Fibroblast of peridontal ligament (primary cell): ENCODE data around the gene CLEC19A.

Experiments used
- DNase-seq: peaks from one replicate; pipeline ENCODE4 v3.0.0-alpha.2; 2010; ENCODE audit errors: extremely low read depth

The CLEC19A gene

GRCh38 chr16:19328364-19328763 is 42.8 kb downstream of the CLEC19A start:
- no peak for DNase-seq

DNA sequence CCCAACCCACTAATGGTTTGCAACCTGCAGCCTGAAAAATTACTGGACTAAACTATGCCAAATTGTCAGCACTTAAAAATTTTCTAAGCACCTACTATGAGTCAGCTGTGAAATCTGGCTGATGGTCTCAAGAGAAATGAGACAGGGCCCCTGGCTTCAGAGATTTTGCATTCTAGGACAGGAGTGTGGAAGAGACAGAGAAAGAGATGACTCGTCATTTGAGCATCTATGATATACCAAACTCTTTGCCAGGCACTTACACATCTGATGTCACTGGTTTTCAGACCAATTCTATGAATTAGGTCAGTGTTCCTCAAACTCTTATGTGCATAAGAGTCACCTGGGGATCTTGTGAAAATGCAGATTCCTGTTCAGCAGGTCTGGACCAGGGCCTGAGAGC is 44.4 kb downstream of the CLEC19A start:
- no peak for DNase-seq

GRCh38 chr16:19330841-19331397 is 45.4 kb downstream of the CLEC19A start:
- peak; percentile 23 for DNase-seq

DNA sequence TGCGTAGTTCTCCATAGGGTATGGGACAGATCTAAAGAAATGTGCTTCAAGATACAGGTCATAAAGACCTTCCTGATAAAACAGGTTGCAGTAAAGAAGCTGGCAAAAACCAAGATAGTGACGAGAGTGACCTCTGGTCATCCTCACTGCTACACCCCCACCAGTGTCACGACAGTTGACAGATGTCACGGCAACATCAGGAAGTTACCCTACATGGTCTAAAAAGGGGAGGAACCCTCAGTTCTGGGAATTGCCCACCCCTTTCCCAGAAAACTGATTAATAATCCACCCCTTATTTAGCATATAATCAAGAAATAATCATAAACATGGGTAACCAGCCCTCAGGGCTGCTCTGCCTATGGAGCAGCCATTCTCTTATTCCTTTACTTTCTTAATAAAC is 46.3 kb downstream of the CLEC19A start:
- no peak for DNase-seq

GRCh38 chr16:19338335-19338734 is 52.8 kb downstream of the CLEC19A start:
- no peak for DNase-seq

DNA sequence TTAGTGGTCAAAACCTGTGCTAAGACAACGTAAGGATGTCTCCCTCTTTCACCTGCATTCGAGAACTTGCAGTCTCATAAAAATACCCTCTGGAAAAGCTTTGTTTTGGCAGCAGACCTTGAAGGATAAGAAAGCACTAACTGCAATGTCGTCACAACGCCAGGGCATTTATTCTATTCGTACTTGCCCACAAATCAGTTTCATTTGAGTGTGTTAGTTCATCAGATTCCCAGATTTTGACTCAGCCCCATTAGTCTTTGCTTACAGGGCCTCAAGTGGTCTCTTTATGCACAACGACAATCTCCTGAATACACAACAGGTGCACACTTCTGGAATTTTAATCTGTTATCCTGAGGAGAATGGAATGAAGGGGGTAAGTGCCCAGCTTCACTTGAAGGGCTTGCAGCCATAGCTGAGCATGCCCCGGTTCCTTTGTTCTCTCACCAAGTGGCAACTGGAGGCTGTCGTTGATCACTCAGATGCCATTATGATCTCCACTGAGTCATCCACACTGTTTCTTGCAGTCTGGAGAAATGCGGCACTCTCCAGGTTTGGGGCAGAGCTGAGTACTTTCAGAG is 58.8 kb downstream of the CLEC19A start:
- DNase-seq: no peak

DNA sequence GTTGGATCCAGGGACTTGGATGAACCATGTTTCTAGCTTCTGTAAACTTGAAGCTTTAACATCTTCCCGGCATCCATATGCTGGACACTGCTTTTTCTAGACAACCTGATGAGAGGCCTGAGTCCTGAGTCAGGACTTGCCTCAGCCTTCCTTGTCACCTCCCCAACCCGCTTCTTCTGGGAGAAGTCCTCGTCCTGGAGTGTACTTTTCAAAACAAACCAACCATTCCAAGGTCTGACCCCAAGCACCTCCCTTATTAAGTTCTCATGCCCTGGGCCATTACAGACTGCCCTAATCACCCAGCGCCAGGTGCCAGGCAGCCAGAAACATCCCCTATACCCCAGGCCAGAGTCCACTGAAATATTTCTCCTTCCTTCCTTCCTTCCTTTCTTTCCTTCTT is 59.4 kb downstream of the CLEC19A start:
- DNase-seq: no peak

GRCh38 chr16:19346335-19346922 is 60.9 kb downstream of the CLEC19A start:
- DNase-seq: no peak

DNA sequence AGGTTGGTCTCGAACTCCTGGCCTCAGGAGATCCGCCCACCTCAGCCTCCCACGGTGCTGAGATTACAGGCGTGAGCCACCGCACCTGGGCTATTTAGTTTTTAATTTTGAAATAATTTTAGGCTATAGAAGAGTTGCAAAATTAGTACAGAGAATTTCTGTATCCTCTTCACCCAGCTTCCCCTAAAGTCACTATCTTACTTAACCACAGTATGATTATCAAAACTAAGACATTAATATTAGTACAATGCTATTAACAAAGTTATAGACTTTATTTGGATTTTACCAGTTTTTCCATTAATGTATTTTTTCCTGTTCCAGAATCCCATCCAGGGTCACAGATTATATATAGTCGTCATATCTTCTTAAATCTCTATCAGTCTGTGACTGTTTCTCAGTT is 62.6 kb downstream of the CLEC19A start:
- no peak for DNase-seq

GRCh38 chr16:19348578-19349315 is 63.2 kb downstream of the CLEC19A start:
- no peak for DNase-seq

DNA sequence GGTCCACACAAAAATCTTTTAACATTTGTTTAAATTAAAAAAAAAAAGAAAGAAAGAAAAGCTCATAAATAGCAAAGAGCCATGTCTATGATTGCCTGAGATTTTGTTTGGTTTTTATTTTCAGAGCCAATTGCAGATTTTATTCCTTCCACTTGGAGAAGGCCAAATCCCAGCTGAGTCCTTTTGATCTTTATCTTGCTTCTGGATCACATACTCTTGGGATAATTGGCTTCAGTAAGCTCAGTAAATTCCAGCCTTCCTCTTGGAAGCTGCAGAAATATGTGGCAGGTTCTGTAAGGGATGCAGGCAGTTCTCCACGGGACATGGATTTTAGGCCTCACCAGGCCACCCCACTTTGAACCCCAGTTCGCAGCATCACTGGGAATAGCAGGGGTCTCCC is 68.8 kb downstream of the CLEC19A start:
- DNase-seq: no peak

DNA sequence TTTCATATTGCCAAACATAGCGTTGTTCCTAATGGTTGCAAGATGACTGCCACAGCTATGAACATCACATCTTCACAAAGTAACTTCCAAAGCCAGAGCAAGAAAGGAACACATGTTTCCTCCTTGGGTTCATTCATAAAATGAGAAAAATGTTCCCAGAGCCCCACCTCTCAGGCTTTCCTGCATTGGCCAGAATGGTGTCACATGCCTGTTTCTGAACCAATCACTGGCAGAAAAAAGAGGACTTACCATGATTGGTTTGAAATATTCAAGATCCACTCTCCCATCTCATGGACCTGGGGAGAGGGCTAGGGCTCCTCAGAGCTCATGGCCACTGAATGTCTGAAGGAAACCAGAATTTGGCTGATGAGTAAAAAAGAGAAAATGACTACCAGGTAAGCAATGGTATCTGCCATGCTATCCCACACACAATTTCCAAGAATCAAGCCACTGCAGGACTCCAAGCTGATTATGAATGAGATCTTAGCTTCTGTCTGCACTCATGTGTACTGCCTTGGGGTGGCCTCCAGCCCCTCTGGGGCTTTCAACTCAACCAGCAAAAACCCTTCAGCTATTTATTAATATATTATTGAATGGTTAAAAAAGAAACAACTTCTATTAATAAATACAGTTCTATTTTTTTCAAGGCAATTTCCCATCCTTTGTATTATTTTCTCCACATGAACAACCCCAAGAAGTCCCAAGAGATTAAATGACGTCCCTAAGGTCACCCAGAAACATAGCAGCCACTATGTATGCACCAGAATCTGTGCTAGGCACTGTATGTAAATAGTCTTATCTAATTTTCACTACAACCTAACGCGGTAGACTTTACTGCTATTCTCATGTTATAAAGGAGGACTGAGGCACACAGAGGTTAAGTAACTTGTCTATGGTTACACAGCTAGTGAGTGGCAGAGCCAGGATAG is 70.8 kb downstream of the CLEC19A start:
- no peak for DNase-seq

GRCh38 chr16:19359556-19359955 is 74.0 kb downstream of the CLEC19A start:
- DNase-seq: no peak
